GM21381 (cell line): ENCODE data around the gene MAG.
"Not testable (repeated sequence)": the region's sequence is repeated elsewhere in the genome, so short reads cannot be mapped to it uniquely, and the experiment has no call there.

Source experiments
- ATAC-seq: cut with Tn5 transposase; IDR thresholded peaks from one replicate; pipeline ENCODE4 v1.9.1; 2021; ENCODE audit warnings: mild to moderate bottlenecking, moderate library complexity; ENCODE audit not compliant: unreplicated experiment

The MAG gene

GRCh38 chr19:35279985-35280821 is 11.8 kb upstream of the MAG start:
- no peak for ATAC-seq

- no peak for ATAC-seq
Observed at GRCh38 chr19:35281303-35281702, 10.7 kb upstream of the MAG start.

- no peak for ATAC-seq
Observed at GRCh38 chr19:35284153-35285094, 7.5 kb upstream of the MAG start.

GRCh38 chr19:35285095-35285449 is 6.9 kb upstream of the MAG start:
- ATAC-seq, result no peak

- ATAC-seq, result not testable (repeated sequence)
Observed at GRCh38 chr19:35285465-35285864, 6.5 kb upstream of the MAG start.

GRCh38 chr19:35286101-35286500 is 5.9 kb upstream of the MAG start:
- ATAC-seq, result not testable (repeated sequence)

- no peak for ATAC-seq
Observed at GRCh38 chr19:35287713-35288112, 4.2 kb upstream of the MAG start.

GRCh38 chr19:35288331-35288730 is 3.6 kb upstream of the MAG start:
- ATAC-seq, result no peak

- ATAC-seq, result no peak
Observed at GRCh38 chr19:35288906-35289305, 3.1 kb upstream of the MAG start.

GRCh38 chr19:35290381-35291127 is 1.4 kb upstream of the MAG start:
- ATAC-seq, result no peak

- ATAC-seq, result no peak
Observed at GRCh38 chr19:35291259-35291658, 702 bp upstream of the MAG start.

GRCh38 chr19:35292421-35293362 is 731 bp downstream of the MAG start:
- ATAC-seq, result no peak

GRCh38 chr19:35293363-35293739 is 1.4 kb downstream of the MAG start:
- no peak for ATAC-seq

- ATAC-seq, result no peak
Observed at GRCh38 chr19:35293808-35294207, 1.8 kb downstream of the MAG start.

GRCh38 chr19:35294328-35294727 is 2.4 kb downstream of the MAG start:
- ATAC-seq, result no peak

GRCh38 chr19:35294859-35295791 is 3.2 kb downstream of the MAG start:
- ATAC-seq, result no peak

GRCh38 chr19:35295792-35296462 is 4.0 kb downstream of the MAG start:
- no peak for ATAC-seq
